G401.6 (cell line): ENCODE measurements around the gene EFCC1.

Experiments
- FAIRE-seq: peaks from 2 replicates; lab custom pipeline; 2012; peaks lifted over from hg19 to GRCh38; lab: Jason Lieb, UNC

EFCC1 gene

GRCh38 chr3:128994581-128995546 is 6.2 kb upstream of the EFCC1 start:
- FAIRE-seq, result no peak

GRCh38 chr3:128995737-128996136 is 5.4 kb upstream of the EFCC1 start:
- no peak for FAIRE-seq

GRCh38 chr3:128996200-128996599 is 4.9 kb upstream of the EFCC1 start:
- no peak for FAIRE-seq

GRCh38 chr3:128996726-128997125 is 4.4 kb upstream of the EFCC1 start:
- no peak for FAIRE-seq

- FAIRE-seq, result no peak
These were observed 3.5 kb upstream of the EFCC1 start for GRCh38 chr3:128997486-128998133.

- FAIRE-seq, result no peak
These were observed 2.5 kb upstream of the EFCC1 start for GRCh38 chr3:128998561-128998960.

GRCh38 chr3:128999102-128999501 is 2.0 kb upstream of the EFCC1 start:
- no peak for FAIRE-seq

GRCh38 chr3:129000742-129001100 is 383 bp upstream of the EFCC1 start:
- FAIRE-seq, result no peak

GRCh38 chr3:129001806-129002572 is 885 bp downstream of the EFCC1 start:
- no peak for FAIRE-seq

GRCh38 chr3:129002573-129003569 is 1.8 kb downstream of the EFCC1 start:
- FAIRE-seq, result no peak

GRCh38 chr3:129003578-129004112 is 2.5 kb downstream of the EFCC1 start:
- no peak for FAIRE-seq

GRCh38 chr3:129004639-129005295 is 3.7 kb downstream of the EFCC1 start:
- no peak for FAIRE-seq

- FAIRE-seq, result no peak
These were observed 4.6 kb downstream of the EFCC1 start for GRCh38 chr3:129005526-129006303.

- no peak for FAIRE-seq
These were observed 5.8 kb downstream of the EFCC1 start for GRCh38 chr3:129006864-129007263.

GRCh38 chr3:129007792-129008191 is 6.7 kb downstream of the EFCC1 start:
- no peak for FAIRE-seq

GRCh38 chr3:129009266-129009665 is 8.2 kb downstream of the EFCC1 start:
- no peak for FAIRE-seq

- no peak for FAIRE-seq
These were observed 9.3 kb downstream of the EFCC1 start for GRCh38 chr3:129010310-129010956.

- FAIRE-seq, result no peak
These were observed 12.4 kb downstream of the EFCC1 start for GRCh38 chr3:129013491-129013891.

GRCh38 chr3:129014148-129014547 is 13.0 kb downstream of the EFCC1 start:
- FAIRE-seq, result no peak
